Measurements from ENCODE around the gene C5orf22.
"Not testable (repeated sequence)": the region's sequence is repeated elsewhere in the genome, so short reads cannot be mapped to it uniquely, and the experiment has no call there.

C5orf22 gene

GRCh38 chr5:31551878-31552277 is 19.8 kb downstream of the C5orf22 start:
- Histone ChIP-seq H3K36me3 (ENCODE audit: insufficient read depth, low read length) (peaks cover 28% of the 10 kb centered on the region), H3K4me1 (ENCODE audit: control insufficient read depth, insufficient read depth, low read length, unreplicated experiment) (peaks cover 13% of the 10 kb centered on the region), H3K27ac (ENCODE audit: low read depth, low read length) (no peak overlapping the region)

GRCh38 chr5:31553863-31554262 is 21.8 kb downstream of the C5orf22 start:
- H3K4me1 ChIP-seq (ENCODE audit: control insufficient read depth, insufficient read depth, low read length, unreplicated experiment) = peaks cover 13% of the 10 kb centered on the region
- H2AFZ ChIP-seq (ENCODE audit: low read length, unreplicated experiment) = no peak overlapping the region
- H3K79me2 ChIP-seq (ENCODE audit: control insufficient read depth, insufficient read depth, low read length, unreplicated experiment) = no peaks in the 10 kb centered on the region
- no peaks in the 10 kb centered on the region for H3K27me3 ChIP-seq (ENCODE audit: insufficient read depth, low read length)
- H3K4me3 ChIP-seq (ENCODE audit: low read depth, low read length) = no peak overlapping the region
- H3K36me3 ChIP-seq (ENCODE audit: insufficient read depth, low read length) = peaks cover 28% of the 10 kb centered on the region
- H3K27ac ChIP-seq (ENCODE audit: low read depth, low read length) = peak overlapping the region; percentile 40; the same call in 1 of the 2 replicates

More at GRCh38 chr5:31551878-31552277, 19.8 kb downstream of the C5orf22 start:
- H3K27me3 ChIP-seq (ENCODE audit: insufficient read depth, low read length) = no peaks in the 10 kb centered on the region
- H3K4me3 ChIP-seq (ENCODE audit: low read depth, low read length) = no peak overlapping the region
- H3K79me2 ChIP-seq (ENCODE audit: control insufficient read depth, insufficient read depth, low read length, unreplicated experiment) = no peaks in the 10 kb centered on the region
- no peak overlapping the region for H2AFZ ChIP-seq (ENCODE audit: low read length, unreplicated experiment)

- H3K4me1 ChIP-seq (ENCODE audit: control insufficient read depth, insufficient read depth, low read length, unreplicated experiment) = peaks cover 13% of the 10 kb centered on the region
- no peak overlapping the region for H3K4me3 ChIP-seq (ENCODE audit: low read depth, low read length)
- peaks cover 28% of the 10 kb centered on the region for H3K36me3 ChIP-seq (ENCODE audit: insufficient read depth, low read length)
- H3K27ac ChIP-seq (ENCODE audit: low read depth, low read length) = peak overlapping the region; percentile 40; the same call in 1 of the 2 replicates
- no peaks in the 10 kb centered on the region for H3K79me2 ChIP-seq (ENCODE audit: control insufficient read depth, insufficient read depth, low read length, unreplicated experiment)
- H3K27me3 ChIP-seq (ENCODE audit: insufficient read depth, low read length) = no peaks in the 10 kb centered on the region
- H2AFZ ChIP-seq (ENCODE audit: low read length, unreplicated experiment) = no peak overlapping the region
Observed at GRCh38 chr5:31554552-31554951, 22.5 kb downstream of the C5orf22 start.

- no peak overlapping the region for H3K4me3 ChIP-seq (ENCODE audit: low read depth, low read length)
- H3K4me1 ChIP-seq (ENCODE audit: control insufficient read depth, insufficient read depth, low read length, unreplicated experiment) = peaks cover 13% of the 10 kb centered on the region
- peaks cover 23% of the 10 kb centered on the region for H3K36me3 ChIP-seq (ENCODE audit: insufficient read depth, low read length)
- no peak overlapping the region for H3K27ac ChIP-seq (ENCODE audit: low read depth, low read length)
- H3K79me2 ChIP-seq (ENCODE audit: control insufficient read depth, insufficient read depth, low read length, unreplicated experiment) = no peaks in the 10 kb centered on the region
- H2AFZ ChIP-seq (ENCODE audit: low read length, unreplicated experiment) = no peak overlapping the region
- H3K27me3 ChIP-seq (ENCODE audit: insufficient read depth, low read length) = no peaks in the 10 kb centered on the region
Observed at GRCh38 chr5:31556461-31556860, 24.4 kb downstream of the C5orf22 start.

- Histone ChIP-seq H3K36me3 (ENCODE audit: insufficient read depth, low read length) (0 out of 2 replicates have a peak, but pooled peaks cover 6% of the 10 kb centered on the region), H2AFZ (ENCODE audit: low read length, unreplicated experiment) (no peak overlapping the region), H3K27ac (ENCODE audit: low read depth, low read length) (no peak overlapping the region), H3K4me3 (ENCODE audit: low read depth, low read length) (no peak overlapping the region), H3K79me2 (ENCODE audit: control insufficient read depth, insufficient read depth, low read length, unreplicated experiment) (no peaks in the 10 kb centered on the region), H3K4me1 (ENCODE audit: control insufficient read depth, insufficient read depth, low read length, unreplicated experiment) (no peaks in the 10 kb centered on the region), H3K27me3 (ENCODE audit: insufficient read depth, low read length) (no peaks in the 10 kb centered on the region)
Observed at GRCh38 chr5:31559942-31560341, 27.8 kb downstream of the C5orf22 start.

- no peak overlapping the region for H2AFZ ChIP-seq (ENCODE audit: low read length, unreplicated experiment)
- H3K36me3 ChIP-seq (ENCODE audit: insufficient read depth, low read length) = no peaks in the 10 kb centered on the region
- H3K27ac ChIP-seq (ENCODE audit: low read depth, low read length) = no peak overlapping the region
- H3K27me3 ChIP-seq (ENCODE audit: insufficient read depth, low read length) = no peaks in the 10 kb centered on the region
- no peaks in the 10 kb centered on the region for H3K4me1 ChIP-seq (ENCODE audit: control insufficient read depth, insufficient read depth, low read length, unreplicated experiment)
- no peak overlapping the region for H3K4me3 ChIP-seq (ENCODE audit: low read depth, low read length)
- H3K79me2 ChIP-seq (ENCODE audit: control insufficient read depth, insufficient read depth, low read length, unreplicated experiment) = no peaks in the 10 kb centered on the region
Observed at GRCh38 chr5:31561946-31562345, 29.8 kb downstream of the C5orf22 start.

GRCh38 chr5:31563216-31563615 is 31.1 kb downstream of the C5orf22 start:
- Histone ChIP-seq H3K27me3 (ENCODE audit: insufficient read depth, low read length) (no peaks in the 10 kb centered on the region), H3K36me3 (ENCODE audit: insufficient read depth, low read length) (no peaks in the 10 kb centered on the region), H3K4me1 (ENCODE audit: control insufficient read depth, insufficient read depth, low read length, unreplicated experiment) (no peaks in the 10 kb centered on the region), H3K79me2 (ENCODE audit: control insufficient read depth, insufficient read depth, low read length, unreplicated experiment) (no peaks in the 10 kb centered on the region), H2AFZ (ENCODE audit: low read length, unreplicated experiment) (no peak overlapping the region), H3K4me3 (ENCODE audit: low read depth, low read length) (no peak overlapping the region), H3K27ac (ENCODE audit: low read depth, low read length) (no peak overlapping the region)

- H3K27ac ChIP-seq (ENCODE audit: low read depth, low read length); H2AFZ ChIP-seq (ENCODE audit: low read length, unreplicated experiment); H3K36me3 ChIP-seq (ENCODE audit: insufficient read depth, low read length); H3K4me1 ChIP-seq (ENCODE audit: control insufficient read depth, insufficient read depth, low read length, unreplicated experiment); H3K79me2 ChIP-seq (ENCODE audit: control insufficient read depth, insufficient read depth, low read length, unreplicated experiment); H3K4me3 ChIP-seq (ENCODE audit: low read depth, low read length): not testable (repeated sequence)
- peaks cover 13% of the 10 kb centered on the region for H3K27me3 ChIP-seq (ENCODE audit: insufficient read depth, low read length)
Observed at GRCh38 chr5:31566362-31566761, 34.3 kb downstream of the C5orf22 start.

GRCh38 chr5:31568302-31568835 is 36.3 kb downstream of the C5orf22 start:
- Histone ChIP-seq H3K4me3 (ENCODE audit: low read depth, low read length) (no peak overlapping the region), H3K27ac (ENCODE audit: low read depth, low read length) (no peak overlapping the region), H3K27me3 (ENCODE audit: insufficient read depth, low read length) (peaks cover 14% of the 10 kb centered on the region), H2AFZ (ENCODE audit: low read length, unreplicated experiment) (no peak overlapping the region), H3K36me3 (ENCODE audit: insufficient read depth, low read length) (no peaks in the 10 kb centered on the region), H3K79me2 (ENCODE audit: control insufficient read depth, insufficient read depth, low read length, unreplicated experiment) (no peaks in the 10 kb centered on the region), H3K4me1 (ENCODE audit: control insufficient read depth, insufficient read depth, low read length, unreplicated experiment) (no peaks in the 10 kb centered on the region)

GRCh38 chr5:31569068-31569467 is 37.0 kb downstream of the C5orf22 start:
- peaks cover 20% of the 10 kb centered on the region for H3K27me3 ChIP-seq (ENCODE audit: insufficient read depth, low read length)
- H3K79me2 ChIP-seq (ENCODE audit: control insufficient read depth, insufficient read depth, low read length, unreplicated experiment) = no peaks in the 10 kb centered on the region

GRCh38 chr5:31573494-31574142 is 41.5 kb downstream of the C5orf22 start:
- peaks cover 44% of the 10 kb centered on the region for H3K27me3 ChIP-seq (ENCODE audit: insufficient read depth, low read length)
- H3K4me3 ChIP-seq (ENCODE audit: low read depth, low read length) = no peak overlapping the region
- H3K79me2 ChIP-seq (ENCODE audit: control insufficient read depth, insufficient read depth, low read length, unreplicated experiment) = no peaks in the 10 kb centered on the region
- no peaks in the 10 kb centered on the region for H3K36me3 ChIP-seq (ENCODE audit: insufficient read depth, low read length)
- no peaks in the 10 kb centered on the region for H3K4me1 ChIP-seq (ENCODE audit: control insufficient read depth, insufficient read depth, low read length, unreplicated experiment)
- H3K27ac ChIP-seq (ENCODE audit: low read depth, low read length) = no peak overlapping the region
- H2AFZ ChIP-seq (ENCODE audit: low read length, unreplicated experiment) = no peak overlapping the region

More at GRCh38 chr5:31569068-31569467, 37.0 kb downstream of the C5orf22 start:
- Histone ChIP-seq H2AFZ (ENCODE audit: low read length, unreplicated experiment) (no peak overlapping the region), H3K27ac (ENCODE audit: low read depth, low read length) (no peak overlapping the region), H3K4me3 (ENCODE audit: low read depth, low read length) (no peak overlapping the region), H3K4me1 (ENCODE audit: control insufficient read depth, insufficient read depth, low read length, unreplicated experiment) (no peaks in the 10 kb centered on the region), H3K36me3 (ENCODE audit: insufficient read depth, low read length) (no peaks in the 10 kb centered on the region)

Data from ACC112 (cell line).